ENCODE data around the gene MRNIP.

DNA sequence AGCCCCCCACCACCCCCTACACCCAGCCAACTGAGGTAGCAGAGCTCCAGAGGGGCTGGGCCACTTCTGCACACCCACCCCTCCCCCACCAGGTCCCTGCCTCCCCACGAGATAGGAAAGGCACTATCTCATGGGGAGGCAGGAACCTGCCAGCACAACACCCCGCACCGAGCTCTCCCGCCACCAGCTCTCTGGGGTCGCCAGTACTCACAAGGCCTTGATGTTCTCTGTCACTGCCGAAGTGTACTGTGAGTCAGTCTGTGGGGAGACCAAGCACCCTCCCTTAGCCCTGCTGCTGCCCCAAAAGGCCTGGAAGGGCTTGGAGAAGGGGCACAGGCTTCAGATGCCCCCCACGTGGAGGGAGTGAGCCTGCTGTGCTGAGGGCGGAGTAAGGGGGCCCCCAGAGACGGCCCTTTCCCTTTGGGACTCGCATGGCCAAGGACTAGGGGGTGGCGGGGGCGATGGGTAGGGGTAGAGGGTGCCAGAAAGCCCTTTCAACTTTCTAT lies 57.9 kb downstream of the MRNIP start:
- no peak for TF ChIP-seq CTCF (conservative IDR thresholded peaks at IDR 0.05; ENCODE audit: low read depth, low read length)
- no peak for TF ChIP-seq EZH2 (IDR thresholded peaks at IDR 0.05; ENCODE audit: low read length, unreplicated experiment)
